ENCODE results near the gene KPNB1. TPM values are rescaled to one million over a fixed set of nuclear protein-coding genes. Genes with fewer than 3 reads are reported as not detected.

The KPNB1 gene
- total and polyA plus RNA-seq, 12 donors, result 41.5 to 352 (median 214) TPM

DNA sequence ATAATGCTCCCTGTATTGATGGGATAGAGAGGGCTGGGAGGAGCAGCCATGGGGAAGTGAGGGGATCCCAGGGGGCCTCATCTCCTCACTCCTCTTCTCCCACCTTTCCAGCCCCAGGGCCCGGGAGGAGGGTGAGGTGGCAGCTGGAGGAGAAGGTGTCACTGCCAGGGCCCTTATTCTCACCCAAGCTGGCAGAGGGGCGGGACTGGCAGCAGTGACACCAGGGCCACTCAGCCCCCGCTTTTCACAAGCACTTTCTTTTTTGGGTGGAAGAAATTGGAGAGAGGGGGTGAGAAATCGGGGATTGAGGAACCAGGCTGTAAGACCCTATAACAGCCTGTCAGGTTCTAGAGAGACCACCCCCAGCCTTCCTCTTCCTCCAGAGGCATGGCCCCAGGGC is 81.0 kb downstream of the KPNB1 start:
- H3K27ac ChIP-seq, result no peak overlapping the region
- intact Hi-C loops (cut with DNase I), result no loop called here
- H3K4me1 ChIP-seq (replicated peaks in 1 of 2), result peaks cover 0 to 10% of the 10 kb centered on the region in 2 donors
- 68 to 96% (median 87%) methylated on average over 4 of the region's 4 CpGs for WGBS, 4 donors
- H3K9me3 ChIP-seq (replicated peaks in 1 of 3), result no peaks in the 10 kb centered on the region
- TF ChIP-seq, protein P1, sequence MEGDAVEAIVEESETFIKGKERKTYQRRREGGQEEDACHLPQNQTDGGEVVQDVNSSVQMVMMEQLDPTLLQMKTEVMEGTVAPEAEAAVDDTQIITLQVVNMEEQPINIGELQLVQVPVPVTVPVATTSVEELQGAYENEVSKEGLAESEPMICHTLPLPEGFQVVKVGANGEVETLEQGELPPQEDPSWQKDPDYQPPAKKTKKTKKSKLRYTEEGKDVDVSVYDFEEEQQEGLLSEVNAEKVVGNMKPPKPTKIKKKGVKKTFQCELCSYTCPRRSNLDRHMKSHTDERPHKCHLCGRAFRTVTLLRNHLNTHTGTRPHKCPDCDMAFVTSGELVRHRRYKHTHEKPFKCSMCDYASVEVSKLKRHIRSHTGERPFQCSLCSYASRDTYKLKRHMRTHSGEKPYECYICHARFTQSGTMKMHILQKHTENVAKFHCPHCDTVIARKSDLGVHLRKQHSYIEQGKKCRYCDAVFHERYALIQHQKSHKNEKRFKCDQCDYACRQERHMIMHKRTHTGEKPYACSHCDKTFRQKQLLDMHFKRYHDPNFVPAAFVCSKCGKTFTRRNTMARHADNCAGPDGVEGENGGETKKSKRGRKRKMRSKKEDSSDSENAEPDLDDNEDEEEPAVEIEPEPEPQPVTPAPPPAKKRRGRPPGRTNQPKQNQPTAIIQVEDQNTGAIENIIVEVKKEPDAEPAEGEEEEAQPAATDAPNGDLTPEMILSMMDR (IDR thresholded peaks at IDR 0.05), result no peak
- TF ChIP-seq POLR2A (IDR thresholded peaks at IDR 0.05), result no peak
- H3K4me3 ChIP-seq, result no peak overlapping the region
- peak in 1 of 7 donors; percentile 6 for DNase-seq
- peaks cover 39% of the 10 kb centered on the region for H3K27me3 ChIP-seq
- no peaks in the 10 kb centered on the region for H3K36me3 ChIP-seq (replicated peaks in 1 of 2)

DNA sequence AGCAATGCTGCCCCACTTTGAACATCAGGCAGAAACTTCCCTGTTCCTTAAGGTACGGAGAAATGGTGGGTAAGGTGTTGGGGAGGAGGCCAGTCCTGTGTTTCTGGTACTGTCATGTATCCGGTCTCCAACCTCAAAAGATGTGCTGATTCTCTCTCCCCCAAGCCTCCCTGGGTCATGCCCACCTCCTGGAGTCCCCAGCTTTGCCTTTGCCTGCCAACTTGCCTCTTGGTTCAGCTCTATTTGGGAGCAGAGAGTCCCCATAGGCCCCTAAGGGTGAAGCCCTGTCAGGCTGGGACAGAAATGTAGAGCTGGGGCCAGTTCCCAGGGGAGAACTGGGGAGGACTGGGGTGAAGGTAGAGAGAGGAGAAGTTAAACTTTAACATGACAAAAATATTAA is 81.7 kb downstream of the KPNB1 start:
- TF ChIP-seq POLR2A (IDR thresholded peaks at IDR 0.05), result no peak
- TF ChIP-seq, protein P1 (IDR thresholded peaks at IDR 0.05), result no peak
- peaks cover 34% of the 10 kb centered on the region for H3K27me3 ChIP-seq
- peaks cover 0 to 10% of the 10 kb centered on the region in 2 donors for H3K4me1 ChIP-seq (replicated peaks in 1 of 2)
- H3K36me3 ChIP-seq (replicated peaks in 1 of 2), result no peaks in the 10 kb centered on the region
- no peaks in the 10 kb centered on the region for H3K9me3 ChIP-seq (replicated peaks in 1 of 3)
- no peak overlapping the region for H3K4me3 ChIP-seq
- intact Hi-C loops (cut with DNase I), result no loop called here
- DNase-seq, result no peak
- WGBS, 4 donors, result 70 to 81% (median 79%) methylated on average over 2 of the region's 2 CpGs
- no peak overlapping the region for H3K27ac ChIP-seq

DNA sequence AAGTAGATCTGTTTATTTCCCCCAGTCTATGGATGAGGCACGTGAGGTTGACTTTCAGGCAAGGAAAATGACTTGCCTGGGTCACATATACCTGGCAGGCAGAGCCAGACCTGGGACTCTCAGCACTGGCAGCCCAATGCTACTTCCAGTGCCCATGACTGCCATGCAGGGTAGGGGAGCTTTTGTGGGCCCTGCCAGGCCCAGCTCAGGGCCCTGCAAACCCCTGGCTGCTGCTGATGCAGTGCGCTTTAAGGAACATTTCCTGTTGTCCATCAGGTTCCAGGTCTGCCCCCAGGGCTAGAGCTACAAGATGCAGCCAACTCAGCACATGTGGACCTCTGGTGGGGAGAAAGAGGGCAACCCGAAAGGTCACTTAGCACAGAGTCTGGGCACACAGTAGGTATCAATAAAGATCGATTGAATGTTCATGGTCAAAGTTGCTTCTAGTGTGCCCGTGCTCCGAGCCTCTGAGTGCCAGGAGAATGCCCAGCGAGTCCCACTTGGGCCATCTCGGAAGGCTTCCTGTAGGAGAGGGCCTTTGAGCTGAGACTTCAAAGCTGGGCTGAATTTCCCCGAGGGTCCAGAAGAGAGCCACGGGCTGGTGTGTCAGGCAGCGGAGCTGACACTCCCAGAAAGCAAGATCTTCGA is 82.8 kb downstream of the KPNB1 start:
- Histone ChIP-seq H3K4me1 (replicated peaks in 1 of 2) (peaks cover 0 to 10% of the 10 kb centered on the region in 2 donors), H3K4me3 (peak overlapping the region in 1 of 4 donors; percentile 55), H3K9me3 (replicated peaks in 1 of 3) (no peaks in the 10 kb centered on the region), H3K36me3 (replicated peaks in 1 of 2) (no peaks in the 10 kb centered on the region), H3K27ac (no peak overlapping the region), H3K27me3 (peaks cover 34% of the 10 kb centered on the region)
- DNase-seq, result no peak
- intact Hi-C loops (cut with DNase I), result no loop called here
- TF ChIP-seq, protein P1 (IDR thresholded peaks at IDR 0.05), result no peak
- TF ChIP-seq POLR2A (IDR thresholded peaks at IDR 0.05), result no peak
- 52 to 69% (median 54%) methylated on average over 12 of the region's 12 CpGs; no CpG with 5 or more reads in 1 of the 4 donors for WGBS, 4 donors

DNA sequence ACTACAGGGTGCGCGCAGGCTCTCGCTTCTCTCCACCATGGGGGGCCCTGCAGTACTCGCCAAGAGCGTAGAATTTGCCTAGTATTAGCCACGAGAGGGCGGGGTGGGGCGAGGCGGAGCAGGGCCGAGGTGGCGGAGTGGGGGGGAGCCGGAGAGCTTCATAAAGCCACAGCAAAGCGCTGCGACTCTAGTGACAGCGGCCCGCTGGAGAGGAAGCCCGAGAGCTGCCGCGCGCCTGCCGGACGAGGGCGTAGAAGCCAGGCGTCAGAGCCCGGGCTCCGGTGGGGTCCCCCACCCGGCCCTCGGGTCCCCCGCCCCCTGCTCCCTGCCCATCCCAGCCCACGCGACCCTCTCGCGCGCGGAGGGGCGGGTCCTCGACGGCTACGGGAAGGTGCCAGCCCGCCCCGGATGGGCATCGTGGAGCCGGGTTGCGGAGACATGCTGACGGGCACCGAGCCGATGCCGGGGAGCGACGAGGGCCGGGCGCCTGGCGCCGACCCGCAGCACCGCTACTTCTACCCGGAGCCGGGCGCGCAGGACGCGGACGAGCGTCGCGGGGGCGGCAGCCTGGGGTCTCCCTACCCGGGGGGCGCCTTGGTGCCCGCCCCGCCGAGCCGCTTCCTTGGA is 83.4 kb downstream of the KPNB1 start, which contains the start of gene TBX21:
Gene TBX21, plus strand, starts transcription at position 190 of the 627 bp plus-strand sequence. Its CDS starts 219 bp downstream, at position 409.
- Histone ChIP-seq H3K4me3 (peak within 1 kb of the TSS in 2 of 4 donors; percentile 16 to 55), H3K4me1 (replicated peaks in 1 of 2) (peaks cover 0 to 10% of the 10 kb centered on the region in 2 donors), H3K9me3 (replicated peaks in 1 of 3) (no peaks in the 10 kb centered on the region), H3K27ac (no peak within 1 kb of the TSS), H3K27me3 (peaks cover 34% of the 10 kb centered on the region), H3K36me3 (replicated peaks in 1 of 2) (no peaks in the 10 kb centered on the region)
- TF ChIP-seq POLR2A (IDR thresholded peaks at IDR 0.05), result no peak
- TF ChIP-seq, protein P1 (IDR thresholded peaks at IDR 0.05), result peak in 1 of 6 experiments; percentile 8
- DNase-seq, result peak; percentile 48 to 74 (median 66)
- 1 to 30% (median 1%) methylated on average over 2 to 69 of the region's 73 CpGs for whole genome bisulfite sequencing, 4 donors
- intact Hi-C loops (cut with DNase I), result no loop called here
